ENCODE data around the gene DDX50. TPM values are rescaled to one million over a fixed set of nuclear protein-coding genes. Genes with fewer than 3 reads are reported as not detected.

The DDX50 gene
- total and polyA plus RNA-seq, 4 donors, result 14.5 to 32.7 (median 26.1) TPM

DNA sequence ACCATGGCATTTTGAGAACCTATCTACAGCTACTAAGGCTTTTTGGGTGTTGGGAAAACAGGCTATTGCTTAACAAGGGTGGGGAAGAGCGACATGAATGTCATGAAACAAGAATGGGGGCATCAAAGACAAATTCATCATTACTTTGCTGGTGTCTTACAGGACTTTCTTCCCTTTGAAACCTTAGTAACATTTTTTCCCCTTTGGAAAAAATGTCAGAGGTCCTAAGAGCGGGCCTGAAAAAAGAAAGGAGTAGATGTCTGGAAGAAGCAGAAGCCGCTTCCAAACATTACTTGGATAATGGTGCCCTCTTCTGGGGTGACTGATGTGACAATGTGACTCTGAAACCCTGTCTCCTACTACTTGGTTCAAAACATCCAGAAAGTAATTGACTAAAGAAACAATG, 3.8 kb upstream of the DDX50 start:
- H3K4me3 ChIP-seq, result no peak overlapping the region
- no peaks in the 10 kb centered on the region for H3K27me3 ChIP-seq (ENCODE audit: control insufficient read depth in 3 of 3, insufficient read depth in 3 of 3, low read length in 2 of 3)
- H3K9ac ChIP-seq (ENCODE audit: insufficient read depth in 1 of 2, low read length in 2 of 2), result no peak overlapping the region
- H3K9me3 ChIP-seq (ENCODE audit: control insufficient read depth in 4 of 4, insufficient read depth in 3 of 4, low read length in 3 of 4), result no peaks in the 10 kb centered on the region
- 34 to 43% methylated on average over 3 of the region's 3 CpGs for WGBS, 2 donors
- ATAC-seq (ENCODE audit: insufficient read depth, low FRiP score) (no peak), DNase-seq (peak; percentile 71 to 90 (median 86))
- TF ChIP-seq, protein P1, sequence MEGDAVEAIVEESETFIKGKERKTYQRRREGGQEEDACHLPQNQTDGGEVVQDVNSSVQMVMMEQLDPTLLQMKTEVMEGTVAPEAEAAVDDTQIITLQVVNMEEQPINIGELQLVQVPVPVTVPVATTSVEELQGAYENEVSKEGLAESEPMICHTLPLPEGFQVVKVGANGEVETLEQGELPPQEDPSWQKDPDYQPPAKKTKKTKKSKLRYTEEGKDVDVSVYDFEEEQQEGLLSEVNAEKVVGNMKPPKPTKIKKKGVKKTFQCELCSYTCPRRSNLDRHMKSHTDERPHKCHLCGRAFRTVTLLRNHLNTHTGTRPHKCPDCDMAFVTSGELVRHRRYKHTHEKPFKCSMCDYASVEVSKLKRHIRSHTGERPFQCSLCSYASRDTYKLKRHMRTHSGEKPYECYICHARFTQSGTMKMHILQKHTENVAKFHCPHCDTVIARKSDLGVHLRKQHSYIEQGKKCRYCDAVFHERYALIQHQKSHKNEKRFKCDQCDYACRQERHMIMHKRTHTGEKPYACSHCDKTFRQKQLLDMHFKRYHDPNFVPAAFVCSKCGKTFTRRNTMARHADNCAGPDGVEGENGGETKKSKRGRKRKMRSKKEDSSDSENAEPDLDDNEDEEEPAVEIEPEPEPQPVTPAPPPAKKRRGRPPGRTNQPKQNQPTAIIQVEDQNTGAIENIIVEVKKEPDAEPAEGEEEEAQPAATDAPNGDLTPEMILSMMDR (IDR thresholded peaks at IDR 0.05; ENCODE audit: control extremely low read depth, extremely low read depth), result peak; percentile 45
- H3K27ac ChIP-seq (ENCODE audit: low read depth in 1 of 2, low read length in 1 of 2), result no peak overlapping the region
- peaks cover 0 to 3% (median 0%) of the 10 kb centered on the region in 4 donors for H3K36me3 ChIP-seq (ENCODE audit: control insufficient read depth in 4 of 4, insufficient read depth in 4 of 4, low read length in 4 of 4)
- H3K4me1 ChIP-seq (ENCODE audit: control insufficient read depth in 5 of 5, insufficient read depth in 5 of 5, low read length in 5 of 5), result peaks cover 0 to 14% (median 3%) of the 10 kb centered on the region in 5 donors

DNA sequence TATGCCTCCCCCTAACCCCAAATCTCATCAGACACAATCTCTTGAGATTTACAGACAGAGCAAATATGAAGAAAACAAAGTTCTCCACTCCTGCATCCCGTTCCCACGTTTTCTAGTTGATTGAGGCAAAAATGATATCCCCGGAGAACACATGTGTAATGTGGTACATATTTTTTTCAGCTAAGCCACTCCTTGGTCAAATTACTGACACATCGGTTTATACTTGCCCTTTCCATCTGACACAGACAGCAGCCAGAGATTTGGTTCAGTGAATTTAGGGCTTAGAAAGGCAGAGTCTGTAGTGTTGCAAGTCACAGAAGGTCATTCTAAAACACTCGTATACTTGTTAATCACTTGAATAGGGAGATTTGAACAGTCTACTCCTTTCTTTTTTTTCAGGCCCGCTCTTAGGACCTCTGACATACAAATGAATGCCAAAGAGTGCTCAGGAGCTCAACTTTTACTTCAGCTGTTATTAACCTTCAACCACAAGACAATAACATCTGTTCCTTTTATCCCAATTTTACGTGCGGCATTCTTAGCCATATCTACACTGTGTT, 1.8 kb upstream of the DDX50 start:
- Histone ChIP-seq H3K9ac (ENCODE audit: insufficient read depth in 1 of 2, low read length in 2 of 2) (no peak overlapping the region), H3K36me3 (ENCODE audit: control insufficient read depth in 4 of 4, insufficient read depth in 4 of 4, low read length in 4 of 4) (peaks cover 0 to 3% (median 0%) of the 10 kb centered on the region in 4 donors), H3K27me3 (ENCODE audit: control insufficient read depth in 3 of 3, insufficient read depth in 3 of 3, low read length in 2 of 3) (no peaks in the 10 kb centered on the region), H3K4me1 (ENCODE audit: control insufficient read depth in 5 of 5, insufficient read depth in 5 of 5, low read length in 5 of 5) (peaks cover 0 to 18% (median 5%) of the 10 kb centered on the region in 5 donors), H3K4me3 (no peak overlapping the region), H3K9me3 (ENCODE audit: control insufficient read depth in 4 of 4, insufficient read depth in 3 of 4, low read length in 3 of 4) (no peaks in the 10 kb centered on the region), H3K27ac (ENCODE audit: low read depth in 1 of 2, low read length in 1 of 2) (no peak overlapping the region)
- ATAC-seq (ENCODE audit: insufficient read depth, low FRiP score) (no peak), DNase-seq (no peak)
- TF ChIP-seq, protein P1 (IDR thresholded peaks at IDR 0.05; ENCODE audit: control extremely low read depth, extremely low read depth), result no peak
- WGBS, 2 donors, result 92 to 95% methylated on average over 8 of the region's 8 CpGs

DNA sequence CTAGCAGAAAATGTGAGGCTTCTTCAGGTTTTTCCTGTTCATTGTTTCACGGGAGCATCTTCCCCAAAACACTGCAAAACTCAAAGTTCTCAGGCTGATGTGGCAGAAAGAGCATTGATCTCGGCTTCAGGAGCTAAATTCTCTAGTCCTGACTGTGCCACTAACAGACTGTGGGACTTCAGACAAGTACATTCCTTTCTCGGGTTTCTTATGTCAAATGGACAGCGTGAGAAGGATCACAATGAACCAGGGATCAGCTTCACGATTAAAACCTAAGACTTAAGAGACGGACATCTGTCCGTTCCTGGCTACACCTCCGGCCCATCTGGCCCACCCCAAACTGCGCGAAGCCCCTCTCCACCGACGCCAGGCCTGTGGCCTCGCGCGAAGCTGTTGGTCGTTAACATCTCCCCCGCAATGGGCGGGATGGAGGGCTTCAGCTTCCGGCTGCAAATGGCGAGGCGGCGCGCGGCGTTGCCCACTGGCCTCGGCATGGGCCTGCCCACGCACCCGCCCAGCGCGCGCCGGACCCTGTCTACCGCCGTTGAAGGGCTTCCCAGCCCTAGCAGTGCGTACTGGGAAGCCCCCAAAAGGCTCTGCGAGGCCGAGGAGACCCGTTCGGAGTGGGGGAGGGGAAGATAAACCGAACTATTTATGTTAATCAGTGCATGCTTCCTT, 549 bp upstream of the DDX50 start:
- 5 to 6% methylated on average over 40 of the region's 40 CpGs for WGBS, 2 donors
- TF ChIP-seq, protein P1 (IDR thresholded peaks at IDR 0.05; ENCODE audit: control extremely low read depth, extremely low read depth), result no peak
- peak overlapping the region; percentile 85 for H3K4me3 ChIP-seq
- H3K9ac ChIP-seq (ENCODE audit: insufficient read depth in 1 of 2, low read length in 2 of 2), result peak overlapping the region; percentile 82 to 89
- peaks cover 0 to 3% (median 0%) of the 10 kb centered on the region in 4 donors for H3K36me3 ChIP-seq (ENCODE audit: control insufficient read depth in 4 of 4, insufficient read depth in 4 of 4, low read length in 4 of 4)
- H3K4me1 ChIP-seq (ENCODE audit: control insufficient read depth in 5 of 5, insufficient read depth in 5 of 5, low read length in 5 of 5), result peaks cover 0 to 18% (median 5%) of the 10 kb centered on the region in 5 donors
- DNase-seq (no peak), ATAC-seq (ENCODE audit: insufficient read depth, low FRiP score) (peak; percentile 59)
- H3K9me3 ChIP-seq (ENCODE audit: control insufficient read depth in 4 of 4, insufficient read depth in 3 of 4, low read length in 3 of 4), result no peaks in the 10 kb centered on the region
- H3K27ac ChIP-seq (ENCODE audit: low read depth in 1 of 2, low read length in 1 of 2), result peak overlapping the region; percentile 99 to 100
- no peaks in the 10 kb centered on the region for H3K27me3 ChIP-seq (ENCODE audit: control insufficient read depth in 3 of 3, insufficient read depth in 3 of 3, low read length in 2 of 3)
